GM23248 (cell line): ENCODE results near the gene FTO.

Source experiments
- EZH2 ChIP-seq: fragments of 200-600 bp; sonication (generic); IDR thresholded peaks from 2 replicates; pipeline ENCODE4 v1.6.1; 2018; ENCODE audit warnings: antibody characterized with exemption, mild to moderate bottlenecking; ENCODE audit not compliant: insufficient read depth, poor library complexity, severe bottlenecking
- EZH2phosphoT487 ChIP-seq: fragments of 200-600 bp; sonication (generic); IDR thresholded peaks from 2 replicates; pipeline ENCODE4 v1.6.1; 2018; ENCODE audit warnings: antibody characterized with exemption, moderate library complexity, mild to moderate bottlenecking, low read depth; ENCODE audit not compliant: insufficient read depth

DNA sequence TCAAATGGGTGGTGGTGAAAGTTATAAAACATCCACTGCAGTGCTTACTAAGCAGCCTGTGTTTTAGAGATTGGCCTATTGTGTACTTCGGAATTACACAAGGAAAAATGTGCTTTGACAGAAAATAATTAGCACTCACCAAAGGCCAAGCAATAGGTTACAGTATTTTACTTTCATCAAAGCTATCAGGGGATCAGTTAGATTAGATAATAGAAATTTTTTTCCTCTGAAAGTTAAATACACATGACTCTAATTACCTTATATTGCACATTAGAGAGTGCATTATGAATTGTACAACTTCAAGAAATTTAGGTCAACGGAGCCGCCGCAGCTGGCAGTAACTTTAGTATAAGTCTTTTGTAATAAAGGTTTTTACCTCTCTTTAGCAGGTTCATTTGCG lies 232.6 kb downstream of the FTO start:
- TF ChIP-seq EZH2phosphoT487, result no peak
- TF ChIP-seq EZH2, result no peak
